Left lung (tissue), 10 donors: ENCODE results near the gene SEC24D. TPM values are rescaled to one million over a fixed set of nuclear protein-coding genes. Genes with fewer than 3 reads are reported as not detected.
A peak's percentile ranks its signal among the peaks of the same experiment; 100 is the strongest.

Source experiments
- ATAC-seq: fragments of 200-7000 bp; cut with Tn5 transposase; one replicate; pipeline ENCODE4 v1.9.1; 2020; ENCODE audit warnings: moderate library complexity
- DNase-seq, 4 donors: peaks; one replicate each; pipeline ENCODE4 v3.0.0-alpha.2; 2013 to 2020
- H3K27ac ChIP-seq, 2 donors: fragments of 200-600 bp; sonication (generic) in 1 of 2; one replicate each; pipeline versions ENCODE4 v1.5.0 to v1.8.0; 2020 to 2021
- H3K27me3 ChIP-seq, 2 donors: fragments of 200-600 bp; sonication (generic) in 1 of 2; one replicate each; pipeline versions ENCODE4 v1.5.0 to v1.8.0; 2020 to 2021
- H3K36me3 ChIP-seq, 2 donors: fragments of 200-600 bp; sonication (generic) in 1 of 2; one replicate each; pipeline versions ENCODE4 v1.5.0 to v1.8.0; 2020 to 2021
- H3K4me1 ChIP-seq, 2 donors: fragments of 200-600 bp; one replicate each; pipeline ENCODE4 v1.8.0; 2021
- H3K4me3 ChIP-seq, 2 donors: fragments of 200-600 bp; sonication (generic) in 1 of 2; one replicate each; pipeline versions ENCODE4 v1.5.0 to v1.8.0; 2020 to 2021; ENCODE audit warnings: mild to moderate bottlenecking in 1 of 2
- H3K9me3 ChIP-seq, 2 donors: fragments of 200-600 bp; sonication (generic) in 1 of 2; one replicate each; pipeline versions ENCODE4 v1.5.0 to v1.8.0; 2020 to 2021
- CTCF ChIP-seq, 2 donors: fragments of 200-600 bp; sonication (generic) in 1 of 2; IDR thresholded peaks; one replicate each; pipeline versions ENCODE4 v1.5.0 to v1.8.0; 2021; ENCODE audit warnings: antibody characterized with exemption in 2 of 2
- intact Hi-C, 2 donors: fragments of 100-400 bp; cut with DNase I; formaldehyde crosslinking; loops; one replicate each; pipeline versions ENCODE4 v1.11.2 to v1.14.2; 2022
- polyA plus RNA-seq, 6 donors: library from polyadenylated mRNA; unstranded; fragments of 120-200 nt; gene quantifications; one replicate each; pipeline ENCODE4 v1.2.1, GENCODE V29; 2013; ENCODE audit not compliant: insufficient read length in 6 of 6
- total RNA-seq, 2 donors: library from RNA; stranded (reverse); fragmentation: NEBNext Ultra II Directional; extraction: Animal tissue kit (Norgen Biotek cat#: 25700); gene quantifications; one replicate each; pipeline ENCODE4 v1.2.1, GENCODE V29; 2021
- donor health status: DM: no; HTN: yes; CAD: no.
- donor health status: DM: no; HTN: no; CAD: no.

SEC24D gene
- total and polyA plus RNA-seq, 8 donors = 40.7 to 99.4 (median 50.4) TPM

DNA sequence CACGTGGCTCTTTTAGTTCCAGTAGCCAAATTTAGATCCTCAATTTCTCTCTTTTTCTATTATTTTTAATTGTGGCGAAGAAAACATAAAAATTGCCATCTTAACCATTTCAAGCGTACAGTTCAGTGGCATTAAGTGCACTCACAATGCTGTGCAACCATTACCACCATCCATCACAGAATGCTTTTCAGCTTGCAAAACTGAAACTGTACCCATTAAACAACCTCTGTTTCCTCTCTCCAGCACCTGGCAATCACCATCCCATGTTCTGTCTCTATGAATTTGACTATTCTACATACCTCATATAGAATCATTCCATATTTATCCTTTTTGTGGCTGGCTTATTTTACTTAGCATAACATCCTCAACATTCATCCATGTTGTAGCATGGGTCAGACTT, 75.8 kb downstream of the SEC24D start:
- DNase-seq = no peak
- TF ChIP-seq CTCF (IDR thresholded peaks at IDR 0.05) = no peak
- H3K4me3 ChIP-seq = no peak overlapping the region
- intact Hi-C loops = no loop called here
- H3K9me3 ChIP-seq = no peaks in the 10 kb centered on the region
- peaks cover 14 to 18% of the 10 kb centered on the region in 2 donors for H3K4me1 ChIP-seq
- no peak overlapping the region for H3K27ac ChIP-seq
- no peaks in the 10 kb centered on the region for H3K27me3 ChIP-seq
- ATAC-seq = no peak
- H3K36me3 ChIP-seq = peaks cover 0 to 81% of the 10 kb centered on the region in 2 donors

DNA sequence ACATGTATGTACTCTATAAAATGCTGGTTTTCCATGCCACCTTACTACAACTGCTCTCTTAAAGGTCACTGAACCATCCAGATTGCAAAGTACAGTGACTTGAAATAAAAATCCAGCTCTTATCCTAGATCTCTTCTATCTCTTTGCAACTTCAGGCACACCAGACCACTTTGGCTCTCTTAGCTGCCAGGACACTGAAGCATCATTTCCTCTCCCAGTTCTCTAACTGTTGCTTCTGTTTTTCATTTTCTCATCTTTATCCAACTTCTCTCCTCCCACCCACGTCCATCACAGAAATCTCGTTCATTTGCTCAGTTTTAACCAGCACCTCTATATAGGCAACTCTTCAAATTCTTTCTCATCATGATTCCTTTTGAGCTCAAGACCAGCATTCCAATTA, 76.4 kb downstream of the SEC24D start:
- DNase-seq (no peak), ATAC-seq (no peak)
- H3K36me3 ChIP-seq = peaks cover 0 to 75% of the 10 kb centered on the region in 2 donors
- no peak for TF ChIP-seq CTCF (IDR thresholded peaks at IDR 0.05)
- no peaks in the 10 kb centered on the region for H3K9me3 ChIP-seq
- H3K27me3 ChIP-seq = no peaks in the 10 kb centered on the region
- intact Hi-C loops = no loop called here
- H3K4me1 ChIP-seq = peaks cover 14 to 18% of the 10 kb centered on the region in 2 donors
- peak overlapping the region in 1 of 2 donors; percentile 16 for H3K27ac ChIP-seq
- H3K4me3 ChIP-seq = no peak overlapping the region

- no peak for TF ChIP-seq CTCF (IDR thresholded peaks at IDR 0.05)
- H3K36me3 ChIP-seq = peaks cover 0 to 72% of the 10 kb centered on the region in 2 donors
- DNase-seq = peak in 2 of 4 donors; percentile 53 to 70
Observed at GRCh38 chr4:118758293-118758692, 77.6 kb downstream of the SEC24D start.

DNA sequence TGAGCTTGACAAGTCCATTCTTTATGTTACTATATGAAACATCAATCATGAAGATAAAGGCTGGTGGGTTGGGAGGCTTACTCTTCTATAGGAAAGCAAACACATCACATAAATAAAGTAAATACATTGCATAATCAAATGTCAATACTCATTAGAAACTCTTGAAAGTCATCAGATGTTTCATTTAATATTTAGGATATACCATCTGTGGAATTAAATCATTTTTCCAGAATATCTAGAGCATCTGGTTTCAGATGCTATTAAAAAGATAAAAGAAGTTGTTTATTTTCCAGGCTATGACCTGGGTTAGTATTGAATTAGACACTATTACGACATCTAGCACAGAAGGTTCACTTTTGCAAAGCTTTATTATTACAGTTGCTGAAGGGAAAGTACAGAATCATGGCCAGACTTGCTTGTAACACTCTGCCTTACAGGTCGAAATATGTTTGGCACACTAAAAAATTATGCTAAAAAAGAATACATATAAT, 78.1 kb downstream of the SEC24D start:
- DNase-seq (peak in 2 of 4 donors; percentile 35 to 58), ATAC-seq (peak; percentile 50)
- no peaks in the 10 kb centered on the region for H3K9me3 ChIP-seq
- peaks cover 10 to 11% of the 10 kb centered on the region in 2 donors for H3K4me1 ChIP-seq
- TF ChIP-seq CTCF (IDR thresholded peaks at IDR 0.05) = no peak
- H3K4me3 ChIP-seq = no peak overlapping the region
- H3K27ac ChIP-seq = no peak overlapping the region
- intact Hi-C loops = no loop called here
- peaks cover 0 to 72% of the 10 kb centered on the region in 2 donors for H3K36me3 ChIP-seq
- H3K27me3 ChIP-seq = no peaks in the 10 kb centered on the region

More at GRCh38 chr4:118758293-118758692, 77.6 kb downstream of the SEC24D start:
- ATAC-seq = no peak
- H3K9me3 ChIP-seq = no peaks in the 10 kb centered on the region
- no peaks in the 10 kb centered on the region for H3K27me3 ChIP-seq
- H3K4me3 ChIP-seq = no peak overlapping the region
- intact Hi-C loops = no loop called here
- H3K27ac ChIP-seq = peak overlapping the region in 1 of 2 donors; percentile 16
- peaks cover 11 to 12% of the 10 kb centered on the region in 2 donors for H3K4me1 ChIP-seq

GRCh38 chr4:118756958-118757357, 79.0 kb downstream of the SEC24D start:
- intact Hi-C loops = no loop called here
- H3K36me3 ChIP-seq = peaks cover 0 to 72% of the 10 kb centered on the region in 2 donors
- no peak for TF ChIP-seq CTCF (IDR thresholded peaks at IDR 0.05)
- no peaks in the 10 kb centered on the region for H3K27me3 ChIP-seq
- no peak for ATAC-seq
- H3K9me3 ChIP-seq = no peaks in the 10 kb centered on the region
- H3K4me1 ChIP-seq = peaks cover 7 to 10% of the 10 kb centered on the region in 2 donors
- peak overlapping the region in 1 of 2 donors; percentile 5 for H3K27ac ChIP-seq
- no peak overlapping the region for H3K4me3 ChIP-seq
- no peak for DNase-seq
